Fibroblast of villous mesenchyme (primary cell): ENCODE data around the gene DPF3. TPM values are rescaled to one million over a fixed set of nuclear protein-coding genes. Genes with fewer than 3 reads are reported as not detected.

ENCODE experiments used
- DNase-seq: peaks from one replicate; pipeline ENCODE4 v3.0.0-alpha.2; 2010; ENCODE audit warnings: low read depth
- H3K4me3 ChIP-seq: 2 replicates; pipeline ENCODE4 v1.5.1; 2011; ENCODE audit warnings: low read depth, mild to moderate bottlenecking, low read length
- CTCF ChIP-seq: IDR thresholded peaks from 2 replicates; pipeline ENCODE4 v1.5.1; 2012; ENCODE audit warnings: low read depth, mild to moderate bottlenecking, low read length; ENCODE audit not compliant: insufficient read depth
- total RNA-seq: library from RNA; depleted of rRNA; stranded (reverse); fragments of >200 nt; gene quantifications from 2 replicates; pipeline ENCODE4 v1.2.3, GENCODE V29; 2012

DPF3 gene
- total RNA-seq, 1 donor = 10.4 TPM

- no peak overlapping the region for H3K4me3 ChIP-seq
- DNase-seq = no peak
- no peak for TF ChIP-seq CTCF
Observed at GRCh38 chr14:72863216-72864006, 30.5 kb downstream of the DPF3 start.

GRCh38 chr14:72856530-72857266 lies 37.2 kb downstream of the DPF3 start:
- TF ChIP-seq CTCF = no peak
- DNase-seq = peak; percentile 27

GRCh38 chr14:72855913-72856312 lies 38.0 kb downstream of the DPF3 start:
- no peak for TF ChIP-seq CTCF
- H3K4me3 ChIP-seq = no peak overlapping the region
- DNase-seq = peak; percentile 53

More at GRCh38 chr14:72856530-72857266, 37.2 kb downstream of the DPF3 start:
- H3K4me3 ChIP-seq = no peak overlapping the region

GRCh38 chr14:72852194-72852593 lies 41.7 kb downstream of the DPF3 start:
- no peak for TF ChIP-seq CTCF
- no peak overlapping the region for H3K4me3 ChIP-seq
- DNase-seq = no peak

- no peak overlapping the region for H3K4me3 ChIP-seq
- no peak for TF ChIP-seq CTCF
- DNase-seq = no peak
Observed at GRCh38 chr14:72851635-72852034, 42.3 kb downstream of the DPF3 start.

GRCh38 chr14:72850360-72850759 lies 43.5 kb downstream of the DPF3 start:
- no peak overlapping the region for H3K4me3 ChIP-seq
- no peak for TF ChIP-seq CTCF
- DNase-seq = no peak
